Left cardiac atrium (tissue), 4 donors: ENCODE measurements around the gene CCP110. TPM values are rescaled to one million over a fixed set of nuclear protein-coding genes. Genes with fewer than 3 reads are reported as not detected.

ENCODE experiments used
- ATAC-seq, 2 donors: fragments of 200-7000 bp; cut with Tn5 transposase; one replicate each; pipeline ENCODE4 v1.9.1; 2020; ENCODE audit warnings: mild to moderate bottlenecking in 2 of 2, moderate library complexity in 2 of 2
- DNase-seq: peaks from one replicate; pipeline ENCODE4 v3.0.0-alpha.2; 2020
- intact Hi-C, 2 donors: fragments of 100-400 bp; cut with DNase I; formaldehyde crosslinking; loops; one replicate each; pipeline versions ENCODE4 v1.14.1 to v1.15.1; 2022 to 2023
- total RNA-seq, 2 donors: library from RNA; stranded (reverse); fragmentation: NEBNext Ultra II Directional; extraction: Animal tissue kit (Norgen Biotek cat#: 25700); gene quantifications; one replicate each; pipeline ENCODE4 v1.2.1, GENCODE V29; 2021
- donor health status: DM: no; HTN: yes; CAD: no.
- donor health status: DM: no; HTN: yes; CAD: no; lungs with severe emphysema.
- donor health status: DM: yes; HTN: yes; CAD: no.
- donor health status: Dilated cardiomyopathy.

Gene CCP110
- total RNA-seq, 2 donors from 2014 or later = 7.9 to 9.3 TPM

- intact Hi-C loops = loop anchor here in 1 of 2 donors (5.0 kb wide), 1 partner anchor 416 kb away; no protein-coding TSS in a partner anchor
- no peak for DNase-seq
These were observed 20.2 kb upstream of the CCP110 start for GRCh38 chr16:19503461-19504075.

GRCh38 chr16:19505600-19506303, 18.0 kb upstream of the CCP110 start:
- peak; percentile 58 to 88 for ATAC-seq
- intact Hi-C loops = no loop called here
- peak; percentile 37 for DNase-seq

More at GRCh38 chr16:19503461-19504075, 20.2 kb upstream of the CCP110 start:
- no peak for ATAC-seq

GRCh38 chr16:19506965-19507364, 16.8 kb upstream of the CCP110 start:
- DNase-seq = no peak
- intact Hi-C loops = no loop called here
- no peak for ATAC-seq

GRCh38 chr16:19507867-19508266, 15.9 kb upstream of the CCP110 start:
- intact Hi-C loops = no loop called here
- peak; percentile 61 to 74 for ATAC-seq
- no peak for DNase-seq

GRCh38 chr16:19512297-19512696, 11.4 kb upstream of the CCP110 start:
- DNase-seq (no peak), ATAC-seq (no peak)
- intact Hi-C loops = no loop called here

- intact Hi-C loops = no loop called here
- DNase-seq (no peak), ATAC-seq (peak in 1 of 2 donors; percentile 63)
These were observed 10.2 kb upstream of the CCP110 start for GRCh38 chr16:19513377-19514053.

GRCh38 chr16:19515757-19516156, 8.0 kb upstream of the CCP110 start:
- intact Hi-C loops = no loop called here
- DNase-seq (no peak), ATAC-seq (no peak)

- ATAC-seq (no peak), DNase-seq (no peak)
- intact Hi-C loops = no loop called here
These were observed 6.2 kb upstream of the CCP110 start for GRCh38 chr16:19517424-19518089.

GRCh38 chr16:19518388-19518787, 5.4 kb upstream of the CCP110 start:
- intact Hi-C loops = no loop called here
- ATAC-seq (no peak), DNase-seq (no peak)

- ATAC-seq = no peak
- no peak for DNase-seq
- intact Hi-C loops = no loop called here
These were observed 2.8 kb upstream of the CCP110 start for GRCh38 chr16:19520861-19521331.

- intact Hi-C loops = no loop called here
- ATAC-seq (peak; percentile 89 to 91), DNase-seq (peak; percentile 97)
These were observed 2.0 kb upstream of the CCP110 start, which contains the start of gene GDE1 for GRCh38 chr16:19521471-19522396. Gene GDE1, minus strand, starts transcription at chr16:19522098. Its CDS starts 134 bp downstream, at chr16:19521964.

- ATAC-seq (no peak), DNase-seq (no peak)
- intact Hi-C loops = no loop called here
These were observed 1.4 kb upstream of the CCP110 start for GRCh38 chr16:19522397-19522732.

GRCh38 chr16:19522760-19523159, 982 bp upstream of the CCP110 start:
- ATAC-seq (no peak), DNase-seq (no peak)
- intact Hi-C loops = no loop called here

- DNase-seq (no peak), ATAC-seq (no peak)
- intact Hi-C loops = no loop called here
These were observed 571 bp upstream of the CCP110 start for GRCh38 chr16:19523184-19523558.

GRCh38 chr16:19524356-19524615, 544 bp downstream of the CCP110 start:
- intact Hi-C loops = no loop called here
- ATAC-seq (peak in 1 of 2 donors; percentile 2), DNase-seq (no peak)

GRCh38 chr16:19524616-19525384, 1.1 kb downstream of the CCP110 start:
- DNase-seq (no peak), ATAC-seq (no peak)
- intact Hi-C loops = no loop called here

- intact Hi-C loops = no loop called here
- ATAC-seq (no peak), DNase-seq (no peak)
These were observed 1.6 kb downstream of the CCP110 start for GRCh38 chr16:19525385-19525723.

GRCh38 chr16:19527161-19527560, 3.4 kb downstream of the CCP110 start:
- intact Hi-C loops = no loop called here
- ATAC-seq = no peak

More at GRCh38 chr16:19527161-19527560, 3.4 kb downstream of the CCP110 start:
- DNase-seq = no peak
